ENCODE data around the gene NHLH1.
A peak's percentile ranks its signal among the peaks of the same experiment; 100 is the strongest.

The NHLH1 gene

DNA sequence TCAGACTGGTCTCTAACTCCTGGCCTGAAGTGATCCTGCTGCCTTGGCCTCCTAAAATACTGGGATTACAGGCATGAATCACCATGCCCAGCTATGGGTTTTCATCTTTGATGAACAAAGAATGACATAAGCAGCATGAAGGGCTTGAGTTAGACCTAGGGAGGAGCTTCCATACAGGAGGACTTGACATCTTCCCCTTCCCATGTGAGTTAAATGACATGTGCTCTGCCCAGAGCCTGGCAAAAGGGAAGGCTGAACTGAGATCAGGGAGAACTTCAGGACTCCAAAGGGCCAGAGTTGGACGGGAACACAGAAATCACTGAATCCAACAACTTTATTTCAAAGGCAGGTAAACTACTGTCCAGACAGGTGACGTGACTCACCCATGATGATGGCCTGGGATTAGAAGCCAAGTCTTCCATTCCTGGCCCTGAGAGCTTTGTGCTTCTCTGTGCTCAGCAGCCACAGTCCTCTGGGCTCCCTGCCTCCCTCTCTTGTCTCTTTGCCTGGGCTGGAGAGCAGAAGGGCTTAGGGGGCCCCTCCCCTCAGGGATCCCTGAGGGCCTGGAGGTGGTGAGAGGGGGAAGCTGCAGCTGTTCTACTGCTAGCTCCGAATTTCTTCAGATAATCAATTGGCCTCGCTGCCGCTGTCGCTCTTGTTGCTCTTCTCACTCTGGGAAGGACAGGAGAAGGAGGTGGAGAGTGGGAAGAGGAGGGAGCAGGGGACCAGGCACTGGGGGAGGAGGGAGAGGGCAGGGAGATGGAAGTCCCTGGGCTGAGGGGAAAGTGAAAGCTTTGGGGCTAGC, 7.6 kb downstream of the NHLH1 start:
- Histone ChIP-seq H4K20me1 (ENCODE audit: low read depth, low read length) (no peaks in the 10 kb centered on the region), H3K27me3 (ENCODE audit: low read length) (no peaks in the 10 kb centered on the region), H3K4me3 (ENCODE audit: insufficient read depth, low read length, poor library complexity, severe bottlenecking) (no peak overlapping the region), H3K9me3 (ENCODE audit: insufficient read depth, low read length) (no peaks in the 10 kb centered on the region), H3K4me2 (ENCODE audit: low read depth, low read length, poor library complexity, severe bottlenecking) (no peak overlapping the region), H3K36me3 (ENCODE audit: low read length) (no peaks in the 10 kb centered on the region), H3K79me2 (ENCODE audit: insufficient read depth, low read length) (no peaks in the 10 kb centered on the region), H3K27ac (ENCODE audit: low read depth, low read length) (no peak overlapping the region), H3K9ac (ENCODE audit: low read length) (no peak overlapping the region), H3F3A (ENCODE audit: insufficient read depth) (no peaks in the 10 kb centered on the region), H3K9me2 (replicated peaks; ENCODE audit: insufficient read depth, low read length) (no peaks in the 10 kb centered on the region), H2AFZ (ENCODE audit: low read depth, low read length, severe bottlenecking) (no peak overlapping the region)
- TF ChIP-seq CTCF (IDR thresholded peaks at IDR 0.05; ENCODE audit: insufficient read depth, low read length, poor library complexity, severe bottlenecking): no peak
- TF ChIP-seq EZH2phosphoT487 (conservative IDR thresholded peaks at IDR 0.05; ENCODE audit: low read length): no peak

DNA sequence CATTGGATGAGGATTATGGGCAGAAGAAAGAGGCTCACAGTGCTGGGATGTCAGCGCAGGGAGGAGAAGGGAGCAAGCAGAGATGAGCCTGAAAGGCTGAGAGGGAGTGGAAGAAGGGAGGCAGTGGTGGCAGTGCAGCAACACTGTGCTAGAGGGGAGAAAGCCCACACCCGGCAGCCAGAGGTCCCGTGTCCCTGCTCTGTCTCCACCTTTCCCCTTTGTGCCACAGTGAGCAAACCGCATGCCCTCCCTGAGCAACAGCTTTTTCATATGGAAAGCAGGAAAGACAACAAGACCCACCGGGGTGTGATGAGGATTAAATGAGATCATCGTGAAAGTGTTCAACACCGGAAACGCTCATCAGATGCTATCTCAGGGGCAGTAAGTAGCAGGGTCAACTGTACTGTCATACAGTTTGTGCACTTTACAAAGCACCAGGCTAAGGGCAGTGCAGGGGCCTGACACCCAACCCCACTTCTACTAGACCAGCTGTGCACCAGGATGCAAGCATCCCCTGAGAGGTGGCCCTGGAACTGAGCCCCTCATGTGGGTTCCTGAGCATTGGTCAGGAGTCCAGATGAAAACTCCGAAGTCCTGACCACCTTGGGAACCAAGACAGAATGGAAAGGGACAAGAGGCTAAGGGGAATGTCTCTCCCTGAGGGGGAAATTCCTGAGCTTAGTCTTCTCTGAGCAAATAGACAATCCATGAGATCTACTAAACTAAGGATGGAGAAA, 9.1 kb downstream of the NHLH1 start:
- H3K27ac ChIP-seq (ENCODE audit: low read depth, low read length): no peak overlapping the region
- no peak overlapping the region for H3K4me3 ChIP-seq (ENCODE audit: insufficient read depth, low read length, poor library complexity, severe bottlenecking)
- no peaks in the 10 kb centered on the region for H3K27me3 ChIP-seq (ENCODE audit: low read length)
- no peak overlapping the region for H3K9ac ChIP-seq (ENCODE audit: low read length)
- H3K4me2 ChIP-seq (ENCODE audit: low read depth, low read length, poor library complexity, severe bottlenecking): no peak overlapping the region
- no peaks in the 10 kb centered on the region for H3F3A ChIP-seq (ENCODE audit: insufficient read depth)
- no peaks in the 10 kb centered on the region for H3K79me2 ChIP-seq (ENCODE audit: insufficient read depth, low read length)
- no peaks in the 10 kb centered on the region for H3K36me3 ChIP-seq (ENCODE audit: low read length)
- H3K9me2 ChIP-seq (replicated peaks; ENCODE audit: insufficient read depth, low read length): no peaks in the 10 kb centered on the region
- H4K20me1 ChIP-seq (ENCODE audit: low read depth, low read length): no peaks in the 10 kb centered on the region
- TF ChIP-seq CTCF (IDR thresholded peaks at IDR 0.05; ENCODE audit: insufficient read depth, low read length, poor library complexity, severe bottlenecking) (no peak), EZH2phosphoT487 (conservative IDR thresholded peaks at IDR 0.05; ENCODE audit: low read length) (no peak)
- peak overlapping the region; percentile 3 for H2AFZ ChIP-seq (ENCODE audit: low read depth, low read length, severe bottlenecking)
- no peaks in the 10 kb centered on the region for H3K9me3 ChIP-seq (ENCODE audit: insufficient read depth, low read length)

- Histone ChIP-seq H3K4me2 (ENCODE audit: low read depth, low read length, poor library complexity, severe bottlenecking) (no peak overlapping the region), H4K20me1 (ENCODE audit: low read depth, low read length) (no peaks in the 10 kb centered on the region), H3K9me3 (ENCODE audit: insufficient read depth, low read length) (no peaks in the 10 kb centered on the region), H3K4me3 (ENCODE audit: insufficient read depth, low read length, poor library complexity, severe bottlenecking) (no peak overlapping the region), H3K9ac (ENCODE audit: low read length) (no peak overlapping the region), H3K9me2 (replicated peaks; ENCODE audit: insufficient read depth, low read length) (no peaks in the 10 kb centered on the region), H3K36me3 (ENCODE audit: low read length) (no peaks in the 10 kb centered on the region), H2AFZ (ENCODE audit: low read depth, low read length, severe bottlenecking) (no peak overlapping the region), H3K27ac (ENCODE audit: low read depth, low read length) (no peak overlapping the region), H3K27me3 (ENCODE audit: low read length) (no peaks in the 10 kb centered on the region), H3K79me2 (ENCODE audit: insufficient read depth, low read length) (no peaks in the 10 kb centered on the region), H3F3A (ENCODE audit: insufficient read depth) (no peaks in the 10 kb centered on the region)
- TF ChIP-seq EZH2phosphoT487 (conservative IDR thresholded peaks at IDR 0.05; ENCODE audit: low read length) (no peak), CTCF (IDR thresholded peaks at IDR 0.05; ENCODE audit: insufficient read depth, low read length, poor library complexity, severe bottlenecking) (peak; percentile 90)
These were observed 9.8 kb downstream of the NHLH1 start for GRCh38 chr1:160376525-160377131.

Data from SU-DHL-6 (cell line).